Karpas-422 (cell line): ENCODE data around the gene PSEN1. TPM values are rescaled to one million over a fixed set of nuclear protein-coding genes. Genes with fewer than 3 reads are reported as not detected.

Source experiments
- DNase-seq: peaks from one replicate; pipeline ENCODE4 v3.0.0-alpha.2; 2015
- H2AFZ ChIP-seq: fragments of 200-600 bp; sonication (generic); 2 replicates; pipeline ENCODE4 v1.6.1; 2014; ENCODE audit warnings: antibody characterized with exemption, low read length, mixed read lengths
- H3K27ac ChIP-seq: fragments of 200-600 bp; sonication (generic); 2 replicates; pipeline ENCODE4 v1.5.1; 2014; ENCODE audit warnings: mild to moderate bottlenecking, low read length, moderate library complexity
- H3K27me3 ChIP-seq: fragments of 200-600 bp; sonication (generic); 2 replicates; pipeline ENCODE4 v1.6.1; 2014; ENCODE audit warnings: low read length, mixed read lengths
- H3K36me3 ChIP-seq: fragments of 200-600 bp; sonication (generic); 2 replicates; pipeline ENCODE4 v1.6.1; 2014; ENCODE audit warnings: low read length, mixed read lengths; ENCODE audit not compliant: insufficient read depth
- H3K4me1 ChIP-seq: fragments of 200-600 bp; sonication (generic); 2 replicates; pipeline ENCODE4 v1.6.1; 2014; ENCODE audit warnings: mild to moderate bottlenecking, low read length, mixed read lengths
- H3K4me2 ChIP-seq: fragments of 200-600 bp; sonication (generic); 2 replicates; pipeline ENCODE4 v1.6.1; 2014; ENCODE audit warnings: low read length, low read depth, mild to moderate bottlenecking; ENCODE audit not compliant: poor library complexity, severe bottlenecking
- H3K4me3 ChIP-seq: fragments of 200-600 bp; sonication (generic); 2 replicates; pipeline ENCODE4 v1.5.1; 2014; ENCODE audit warnings: mild to moderate bottlenecking, antibody characterized with exemption, low read length, mixed read lengths
- H3K79me2 ChIP-seq: fragments of 200-600 bp; sonication (generic); 2 replicates; pipeline ENCODE4 v1.6.1; 2014; ENCODE audit warnings: mild to moderate bottlenecking, low read length, mixed read lengths
- H3K9ac ChIP-seq: fragments of 200-600 bp; sonication (generic); 2 replicates; pipeline ENCODE4 v1.6.0; 2014; ENCODE audit warnings: low read length
- H3K9me2 ChIP-seq: fragments of 200-600 bp; sonication (generic), shearing (Covaris generic); replicated peaks from 2 replicates; pipeline ENCODE4 v1.6.0; 2014; ENCODE audit warnings: mild to moderate bottlenecking, low read length, moderate library complexity; ENCODE audit not compliant: insufficient read depth
- H3K9me3 ChIP-seq: fragments of 300-700, 200-600 bp; sonication (generic); 2 replicates; pipeline ENCODE4 v1.6.1; 2014; ENCODE audit warnings: low read length, mixed read lengths
- H4K20me1 ChIP-seq: fragments of 200-600 bp; sonication (generic); 2 replicates; pipeline ENCODE4 v1.6.1; 2014; ENCODE audit warnings: mild to moderate bottlenecking, antibody characterized with exemption, low read length, low read depth; ENCODE audit not compliant: insufficient read depth
- total RNA-seq: library from RNA; depleted of rRNA; stranded (reverse); fragments of >200 nt; shearing (Covaris generic); gene quantifications from 2 replicates; pipeline ENCODE4 v1.2.3, GENCODE V29; 2014; ENCODE audit warnings: low replicate concordance

PSEN1 gene
- total RNA-seq, 1 experiment from 2014 or later: 57.8 TPM

DNA sequence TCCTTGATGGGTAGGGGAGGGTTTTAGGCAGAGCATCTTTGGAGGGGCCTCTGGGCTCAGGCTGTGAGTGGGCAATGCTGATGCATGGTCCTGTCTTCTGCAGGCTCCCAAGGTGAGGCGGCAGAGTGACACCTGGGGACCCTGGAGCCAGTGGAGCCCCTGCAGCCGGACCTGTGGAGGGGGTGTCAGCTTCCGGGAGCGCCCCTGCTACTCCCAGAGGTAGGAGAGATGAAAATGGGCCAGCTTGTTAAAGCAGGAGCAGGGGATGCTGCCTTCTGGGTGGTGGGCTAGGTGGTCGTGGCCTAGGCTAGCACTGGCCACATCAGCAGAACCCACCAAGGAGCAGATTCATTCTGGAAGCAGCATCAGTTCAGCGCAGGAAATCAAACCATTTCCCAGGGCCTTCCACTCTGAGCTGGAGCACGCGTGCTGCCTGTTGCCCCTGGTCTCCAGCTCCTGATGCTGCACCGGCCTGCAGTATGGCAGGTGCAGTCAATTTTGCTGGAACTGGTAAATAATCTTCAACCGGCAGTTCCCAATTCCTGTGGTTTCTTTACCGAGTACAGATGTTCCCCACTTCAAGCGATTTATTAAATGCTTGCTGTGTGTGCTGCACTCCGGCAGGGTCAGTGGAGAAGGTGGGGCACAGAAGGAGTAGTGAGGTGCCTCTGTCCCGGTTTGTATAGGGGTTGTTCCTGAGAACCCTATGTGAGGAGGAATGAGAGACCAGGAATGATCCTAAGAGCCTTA lies 108.4 kb downstream of the PSEN1 start:
- no peaks in the 10 kb centered on the region for H4K20me1 ChIP-seq
- no peaks in the 10 kb centered on the region for H3K9me3 ChIP-seq
- no peaks in the 10 kb centered on the region for H3K27me3 ChIP-seq
- no peaks in the 10 kb centered on the region for H3K9me2 ChIP-seq
- H3K36me3 ChIP-seq: no peaks in the 10 kb centered on the region
- H3K9ac ChIP-seq: no peak overlapping the region
- no peak overlapping the region for H2AFZ ChIP-seq
- H3K4me1 ChIP-seq: peaks cover 87% of the 10 kb centered on the region
- H3K4me2 ChIP-seq: no peak overlapping the region
- H3K27ac ChIP-seq: no peak overlapping the region
- H3K4me3 ChIP-seq: no peak overlapping the region
- no peak for DNase-seq
- H3K79me2 ChIP-seq: no peaks in the 10 kb centered on the region

- H3K36me3 ChIP-seq: no peaks in the 10 kb centered on the region
- peak; percentile 92 for DNase-seq
- H3K27ac ChIP-seq: peak overlapping the region; percentile 92
- no peaks in the 10 kb centered on the region for H3K9me2 ChIP-seq
- H4K20me1 ChIP-seq: no peaks in the 10 kb centered on the region
- peak overlapping the region; percentile 69 for H3K4me3 ChIP-seq
- peak overlapping the region; percentile 68; the same call in 1 of the 2 replicates for H2AFZ ChIP-seq
- no peaks in the 10 kb centered on the region for H3K79me2 ChIP-seq
- peaks cover 83% of the 10 kb centered on the region for H3K4me1 ChIP-seq
- H3K9me3 ChIP-seq: no peaks in the 10 kb centered on the region
- H3K27me3 ChIP-seq: no peaks in the 10 kb centered on the region
- H3K9ac ChIP-seq: peak overlapping the region; percentile 70
- H3K4me2 ChIP-seq: peak overlapping the region; percentile 83
Measured at GRCh38 chr14:73245480-73246325, 109.4 kb downstream of the PSEN1 start.

GRCh38 chr14:73246387-73247150 lies 110.3 kb downstream of the PSEN1 start:
- Histone ChIP-seq H2AFZ (peak overlapping the region; percentile 68), H3K4me2 (peak overlapping the region; percentile 83), H3K9me2 (no peaks in the 10 kb centered on the region), H3K9ac (peak overlapping the region; percentile 70), H3K27me3 (no peaks in the 10 kb centered on the region), H4K20me1 (no peaks in the 10 kb centered on the region), H3K36me3 (no peaks in the 10 kb centered on the region), H3K4me1 (peaks cover 74% of the 10 kb centered on the region), H3K27ac (peak overlapping the region; percentile 92), H3K4me3 (peak overlapping the region; percentile 69), H3K79me2 (no peaks in the 10 kb centered on the region), H3K9me3 (no peaks in the 10 kb centered on the region)
- DNase-seq: peak; percentile 68

- H3K4me3 ChIP-seq: peak overlapping the region; percentile 69
- H3K9me2 ChIP-seq: no peaks in the 10 kb centered on the region
- H3K27ac ChIP-seq: peak overlapping the region; percentile 92
- H3K9ac ChIP-seq: peak overlapping the region; percentile 70
- H3K4me2 ChIP-seq: peak overlapping the region; percentile 83
- H3K9me3 ChIP-seq: no peaks in the 10 kb centered on the region
- H3K27me3 ChIP-seq: no peaks in the 10 kb centered on the region
- H3K79me2 ChIP-seq: no peaks in the 10 kb centered on the region
- H2AFZ ChIP-seq: peak overlapping the region; percentile 55; the same call in 1 of the 2 replicates
- 0 out of 2 replicates have a peak, but pooled peaks cover 3% of the 10 kb centered on the region for H4K20me1 ChIP-seq
- no peaks in the 10 kb centered on the region for H3K36me3 ChIP-seq
- peak; percentile 91 for DNase-seq
- peaks cover 57% of the 10 kb centered on the region for H3K4me1 ChIP-seq
Measured at GRCh38 chr14:73248108-73248868, 112.0 kb downstream of the PSEN1 start.

- no peaks in the 10 kb centered on the region for H3K79me2 ChIP-seq
- no peaks in the 10 kb centered on the region for H3K27me3 ChIP-seq
- peaks cover 50% of the 10 kb centered on the region for H3K4me1 ChIP-seq
- H3K27ac ChIP-seq: peak overlapping the region; percentile 92
- 0 out of 2 replicates have a peak, but pooled peaks cover 3% of the 10 kb centered on the region for H4K20me1 ChIP-seq
- H2AFZ ChIP-seq: peak overlapping the region; percentile 55; the same call in 1 of the 2 replicates
- no peaks in the 10 kb centered on the region for H3K36me3 ChIP-seq
- no peaks in the 10 kb centered on the region for H3K9me2 ChIP-seq
- no peaks in the 10 kb centered on the region for H3K9me3 ChIP-seq
- peak overlapping the region; percentile 83 for H3K4me2 ChIP-seq
- DNase-seq: no peak
- peak overlapping the region; percentile 69 for H3K4me3 ChIP-seq
- H3K9ac ChIP-seq: peak overlapping the region; percentile 65
Measured at GRCh38 chr14:73249108-73249507, 112.8 kb downstream of the PSEN1 start.

DNA sequence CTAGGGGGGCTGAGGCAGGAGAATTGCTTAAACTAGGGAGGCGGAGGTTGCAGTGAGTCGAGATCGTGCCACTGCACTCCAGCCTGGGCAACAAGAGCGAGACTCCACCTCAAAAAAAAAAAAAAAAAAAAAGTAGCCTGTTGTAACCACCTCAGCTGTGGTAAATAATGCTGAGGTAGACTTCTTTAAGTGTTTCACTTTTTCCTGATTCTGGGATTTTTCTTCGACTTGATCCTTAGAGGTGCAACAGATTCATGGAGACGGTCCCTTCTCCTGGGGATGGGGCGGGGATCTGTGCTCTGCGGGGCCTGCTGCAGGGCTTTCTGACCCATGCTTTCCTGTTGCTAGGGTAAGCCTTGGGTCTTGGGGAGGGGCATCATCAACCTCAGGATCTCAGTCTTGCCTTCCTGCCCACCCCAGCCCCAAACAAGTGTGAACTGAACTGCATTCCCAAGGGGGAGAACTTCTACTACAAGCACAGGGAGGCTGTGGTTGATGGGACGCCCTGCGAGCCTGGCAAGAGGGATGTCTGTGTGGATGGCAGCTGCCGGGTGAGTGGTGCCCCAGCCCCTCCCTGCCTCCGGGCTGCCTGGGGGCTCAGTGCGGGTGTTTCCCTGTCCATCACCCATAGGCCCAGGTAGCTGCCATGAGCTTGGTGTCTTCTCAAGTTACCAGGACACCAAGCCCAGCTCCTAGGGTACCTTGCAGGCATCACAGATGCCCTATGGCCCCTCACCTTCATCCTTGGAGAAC lies 113.4 kb downstream of the PSEN1 start:
- peaks cover 50% of the 10 kb centered on the region for H3K4me1 ChIP-seq
- no peak for DNase-seq
- no peak overlapping the region for H2AFZ ChIP-seq
- H3K27me3 ChIP-seq: no peaks in the 10 kb centered on the region
- no peak overlapping the region for H3K4me2 ChIP-seq
- H3K9me2 ChIP-seq: no peaks in the 10 kb centered on the region
- H3K9me3 ChIP-seq: no peaks in the 10 kb centered on the region
- H3K36me3 ChIP-seq: no peaks in the 10 kb centered on the region
- H3K79me2 ChIP-seq: no peaks in the 10 kb centered on the region
- no peak overlapping the region for H3K9ac ChIP-seq
- 0 out of 2 replicates have a peak, but pooled peaks cover 3% of the 10 kb centered on the region for H4K20me1 ChIP-seq
- no peak overlapping the region for H3K4me3 ChIP-seq
- peak overlapping the region; percentile 92; the same call in 1 of the 2 replicates for H3K27ac ChIP-seq

- Histone ChIP-seq H3K27me3 (no peaks in the 10 kb centered on the region), H4K20me1 (0 out of 2 replicates have a peak, but pooled peaks cover 3% of the 10 kb centered on the region), H3K4me1 (peaks cover 49% of the 10 kb centered on the region), H3K9me2 (no peaks in the 10 kb centered on the region), H3K4me3 (no peak overlapping the region), H3K79me2 (no peaks in the 10 kb centered on the region), H3K9ac (no peak overlapping the region), H3K4me2 (no peak overlapping the region), H3K27ac (no peak overlapping the region), H3K9me3 (no peaks in the 10 kb centered on the region), H3K36me3 (no peaks in the 10 kb centered on the region), H2AFZ (no peak overlapping the region)
- DNase-seq: no peak
Measured at GRCh38 chr14:73250317-73250713, 114.0 kb downstream of the PSEN1 start.
